ENCODE data around the gene ARFGAP2.

Gene ARFGAP2

DNA sequence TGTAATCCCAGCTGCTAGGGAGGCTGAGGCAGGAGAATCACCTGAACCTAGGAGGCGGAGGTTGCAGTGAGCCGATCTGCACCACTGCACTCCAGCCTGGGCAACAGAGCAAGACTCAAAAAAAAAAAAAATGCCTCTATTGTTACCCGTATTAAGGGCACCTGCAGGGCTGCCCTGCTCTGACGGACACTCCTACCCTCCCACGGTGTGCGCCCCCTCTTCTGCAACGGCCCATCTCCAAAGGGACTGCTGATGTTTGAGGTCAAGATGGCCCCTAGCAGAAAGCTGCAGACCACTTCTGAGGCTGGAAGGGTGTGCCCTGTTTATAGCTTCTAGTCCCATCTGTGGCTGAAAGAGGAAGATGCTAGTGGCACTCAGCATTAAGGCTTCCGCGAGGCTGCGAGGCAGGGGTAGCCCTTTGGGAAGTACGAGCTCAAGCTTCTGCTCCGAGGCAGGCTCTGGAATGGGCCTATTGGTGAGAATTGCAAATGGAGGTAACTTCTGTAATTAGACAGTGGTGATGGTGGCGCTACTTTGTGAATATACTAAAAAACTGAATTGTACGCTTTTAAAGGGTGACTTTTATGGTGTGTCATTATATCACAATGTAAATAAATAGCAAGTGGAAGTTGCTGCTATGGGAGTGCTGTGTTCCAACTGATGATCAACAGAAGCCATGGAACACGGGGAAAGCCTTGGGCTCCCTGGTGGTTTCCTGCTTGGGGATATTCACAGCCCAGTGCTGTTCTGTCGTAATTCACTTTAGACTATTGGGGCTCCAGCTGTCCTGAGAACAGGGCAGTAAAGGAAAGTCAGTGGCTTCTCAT lies 24.3 kb downstream of the ARFGAP2 start:
- no peak overlapping the region for H3K4me2 ChIP-seq (ENCODE audit: low read depth, low read length, poor library complexity, severe bottlenecking)
- H2AFZ ChIP-seq (ENCODE audit: low read length) = no peak overlapping the region
- H3K27me3 ChIP-seq (ENCODE audit: insufficient read depth, low read length, poor library complexity, severe bottlenecking) = no peaks in the 10 kb centered on the region
- H3K36me3 ChIP-seq (ENCODE audit: insufficient read depth, low read length) = no peaks in the 10 kb centered on the region; the same call in 1 of the 2 replicates
- H3K79me2 ChIP-seq (ENCODE audit: insufficient read depth, low read length) = no peaks in the 10 kb centered on the region
- no peak overlapping the region for H3K4me3 ChIP-seq (ENCODE audit: low read length, poor library complexity, severe bottlenecking)
- no peaks in the 10 kb centered on the region for H3K9me3 ChIP-seq (ENCODE audit: insufficient read depth, low read depth, low read length)
- no peaks in the 10 kb centered on the region for H4K20me1 ChIP-seq (ENCODE audit: insufficient read depth, low read length, poor library complexity, severe bottlenecking)
- no peaks in the 10 kb centered on the region for H3K9me2 ChIP-seq (replicated peaks; ENCODE audit: low read depth, low read length)
- no peaks in the 10 kb centered on the region for H3F3A ChIP-seq (ENCODE audit: low read depth)
- peaks cover 38% of the 10 kb centered on the region for H3K4me1 ChIP-seq (ENCODE audit: insufficient read depth, low read length, poor library complexity, severe bottlenecking)
- no peak overlapping the region for H3K9ac ChIP-seq (ENCODE audit: low read depth, low read length, poor library complexity, severe bottlenecking)
- TF ChIP-seq EZH2phosphoT487 (IDR thresholded peaks at IDR 0.05; ENCODE audit: borderline replicate concordance) = no peak
- TF ChIP-seq, protein P1, sequence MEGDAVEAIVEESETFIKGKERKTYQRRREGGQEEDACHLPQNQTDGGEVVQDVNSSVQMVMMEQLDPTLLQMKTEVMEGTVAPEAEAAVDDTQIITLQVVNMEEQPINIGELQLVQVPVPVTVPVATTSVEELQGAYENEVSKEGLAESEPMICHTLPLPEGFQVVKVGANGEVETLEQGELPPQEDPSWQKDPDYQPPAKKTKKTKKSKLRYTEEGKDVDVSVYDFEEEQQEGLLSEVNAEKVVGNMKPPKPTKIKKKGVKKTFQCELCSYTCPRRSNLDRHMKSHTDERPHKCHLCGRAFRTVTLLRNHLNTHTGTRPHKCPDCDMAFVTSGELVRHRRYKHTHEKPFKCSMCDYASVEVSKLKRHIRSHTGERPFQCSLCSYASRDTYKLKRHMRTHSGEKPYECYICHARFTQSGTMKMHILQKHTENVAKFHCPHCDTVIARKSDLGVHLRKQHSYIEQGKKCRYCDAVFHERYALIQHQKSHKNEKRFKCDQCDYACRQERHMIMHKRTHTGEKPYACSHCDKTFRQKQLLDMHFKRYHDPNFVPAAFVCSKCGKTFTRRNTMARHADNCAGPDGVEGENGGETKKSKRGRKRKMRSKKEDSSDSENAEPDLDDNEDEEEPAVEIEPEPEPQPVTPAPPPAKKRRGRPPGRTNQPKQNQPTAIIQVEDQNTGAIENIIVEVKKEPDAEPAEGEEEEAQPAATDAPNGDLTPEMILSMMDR (conservative IDR thresholded peaks at IDR 0.05; ENCODE audit: low read length) = no peak

DNA sequence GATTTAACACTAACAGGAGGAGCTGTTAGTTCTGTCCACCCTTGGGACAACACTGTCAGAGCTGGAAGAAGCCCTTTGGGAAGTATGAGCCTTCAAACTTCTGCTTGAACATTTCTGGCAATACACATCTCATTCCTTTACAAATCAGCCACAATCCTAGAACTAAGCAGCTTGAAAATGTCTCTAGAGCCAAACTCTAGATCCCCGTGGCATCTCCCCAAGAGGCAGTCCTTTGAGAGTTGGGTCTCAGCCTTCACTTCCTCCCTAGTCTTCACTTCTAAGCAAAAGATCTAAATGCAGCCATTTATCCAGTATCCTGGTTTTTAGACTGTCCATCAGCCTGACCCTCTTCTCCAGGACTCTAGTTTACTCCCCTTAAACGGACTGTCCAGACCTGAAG lies 26.9 kb downstream of the ARFGAP2 start:
- H3K9ac ChIP-seq (ENCODE audit: low read depth, low read length, poor library complexity, severe bottlenecking) = no peak overlapping the region
- H4K20me1 ChIP-seq (ENCODE audit: insufficient read depth, low read length, poor library complexity, severe bottlenecking) = no peaks in the 10 kb centered on the region
- H3K4me3 ChIP-seq (ENCODE audit: low read length, poor library complexity, severe bottlenecking) = no peak overlapping the region
- no peak overlapping the region for H2AFZ ChIP-seq (ENCODE audit: low read length)
- no peaks in the 10 kb centered on the region for H3F3A ChIP-seq (ENCODE audit: low read depth)
- H3K9me2 ChIP-seq (replicated peaks; ENCODE audit: low read depth, low read length) = no peaks in the 10 kb centered on the region
- H3K4me2 ChIP-seq (ENCODE audit: low read depth, low read length, poor library complexity, severe bottlenecking) = no peak overlapping the region
- no peaks in the 10 kb centered on the region for H3K9me3 ChIP-seq (ENCODE audit: insufficient read depth, low read depth, low read length)
- no peaks in the 10 kb centered on the region; the same call in 1 of the 2 replicates for H3K36me3 ChIP-seq (ENCODE audit: insufficient read depth, low read length)
- TF ChIP-seq, protein P1 (conservative IDR thresholded peaks at IDR 0.05; ENCODE audit: low read length) = no peak
- no peak for TF ChIP-seq EZH2phosphoT487 (IDR thresholded peaks at IDR 0.05; ENCODE audit: borderline replicate concordance)
- H3K79me2 ChIP-seq (ENCODE audit: insufficient read depth, low read length) = no peaks in the 10 kb centered on the region
- H3K27me3 ChIP-seq (ENCODE audit: insufficient read depth, low read length, poor library complexity, severe bottlenecking) = no peaks in the 10 kb centered on the region
- H3K4me1 ChIP-seq (ENCODE audit: insufficient read depth, low read length, poor library complexity, severe bottlenecking) = peaks cover 21% of the 10 kb centered on the region

DNA sequence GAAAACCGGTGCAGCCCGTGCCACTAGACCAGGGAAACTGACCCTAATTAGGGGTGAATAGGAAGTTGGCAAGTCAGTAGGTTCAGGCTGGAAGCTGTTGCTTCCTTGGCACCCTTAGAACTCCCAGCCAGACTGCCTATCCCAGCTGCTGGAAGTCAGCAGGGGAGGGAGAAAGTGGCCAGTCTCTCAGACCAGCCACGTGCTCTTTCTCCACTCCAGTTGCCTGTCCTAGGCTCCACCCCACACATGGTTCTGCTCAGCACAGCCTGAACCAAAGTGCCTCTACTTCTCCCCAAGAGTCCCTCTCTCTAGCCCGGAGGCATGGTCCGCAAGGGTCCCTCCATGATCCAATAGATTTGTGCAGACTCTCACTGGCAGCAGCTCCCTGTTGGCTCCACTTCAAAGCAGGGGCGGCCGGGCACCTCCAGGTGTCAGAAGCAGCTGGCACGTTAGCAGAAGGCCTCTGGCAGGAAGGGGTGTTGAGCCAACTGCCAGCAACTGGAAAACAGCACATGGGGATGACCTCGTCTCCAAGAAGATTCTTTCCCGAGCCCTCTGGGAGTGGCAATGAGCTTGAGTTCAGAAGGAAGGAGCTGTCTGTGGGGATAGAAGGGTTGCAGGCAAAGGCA lies 27.7 kb downstream of the ARFGAP2 start:
- H2AFZ ChIP-seq (ENCODE audit: low read length) = no peak overlapping the region
- H3K79me2 ChIP-seq (ENCODE audit: insufficient read depth, low read length) = no peaks in the 10 kb centered on the region
- TF ChIP-seq, protein P1 (conservative IDR thresholded peaks at IDR 0.05; ENCODE audit: low read length) = no peak
- no peak for TF ChIP-seq EZH2phosphoT487 (IDR thresholded peaks at IDR 0.05; ENCODE audit: borderline replicate concordance)
- H3F3A ChIP-seq (ENCODE audit: low read depth) = no peaks in the 10 kb centered on the region
- no peak overlapping the region for H3K4me3 ChIP-seq (ENCODE audit: low read length, poor library complexity, severe bottlenecking)
- no peaks in the 10 kb centered on the region; the same call in 1 of the 2 replicates for H3K36me3 ChIP-seq (ENCODE audit: insufficient read depth, low read length)
- no peak overlapping the region for H3K9ac ChIP-seq (ENCODE audit: low read depth, low read length, poor library complexity, severe bottlenecking)
- no peaks in the 10 kb centered on the region for H4K20me1 ChIP-seq (ENCODE audit: insufficient read depth, low read length, poor library complexity, severe bottlenecking)
- H3K4me2 ChIP-seq (ENCODE audit: low read depth, low read length, poor library complexity, severe bottlenecking) = no peak overlapping the region
- H3K4me1 ChIP-seq (ENCODE audit: insufficient read depth, low read length, poor library complexity, severe bottlenecking) = peaks cover 14% of the 10 kb centered on the region
- no peaks in the 10 kb centered on the region for H3K27me3 ChIP-seq (ENCODE audit: insufficient read depth, low read length, poor library complexity, severe bottlenecking)
- no peaks in the 10 kb centered on the region for H3K9me2 ChIP-seq (replicated peaks; ENCODE audit: low read depth, low read length)
- H3K9me3 ChIP-seq (ENCODE audit: insufficient read depth, low read depth, low read length) = no peaks in the 10 kb centered on the region

Measured in Loucy (cell line).